ENCODE measurements around the gene PLCXD1.

PLCXD1 gene

DNA sequence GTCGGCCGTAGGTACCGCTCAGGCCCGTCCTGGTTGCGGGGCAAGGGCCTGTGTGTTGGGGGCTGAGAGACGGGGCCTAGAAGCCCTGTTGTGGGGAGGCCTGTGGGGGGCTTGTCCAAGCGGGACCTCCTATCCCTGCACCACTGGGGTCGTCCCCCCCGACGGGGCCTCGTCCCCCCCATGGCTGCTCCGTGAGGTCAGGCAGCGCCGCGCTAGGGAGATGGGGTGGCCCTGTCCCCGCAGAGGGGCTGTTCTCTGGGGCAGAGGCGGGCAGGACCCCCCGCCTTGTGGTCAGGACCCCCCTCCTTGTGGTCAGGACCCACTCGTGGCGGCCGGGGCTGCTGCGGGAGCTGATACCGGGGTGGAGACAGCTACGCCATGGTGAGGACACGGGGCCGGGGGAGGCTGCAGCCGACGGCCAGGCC is 49.6 kb downstream of the PLCXD1 start:
- Mint-ChIP-seq H3K9me3 (peaks cover 10% of the 10 kb centered on the region), H3K36me3 (ENCODE audit: low read depth) (peaks cover 11% of the 10 kb centered on the region), H3K27ac (no peak overlapping the region), H3K27me3 (ENCODE audit: low read depth, poor library complexity) (peaks cover 3% of the 10 kb centered on the region), H3K4me3 (no peak overlapping the region), H3K4me1 (peaks cover 5% of the 10 kb centered on the region)
- TF ChIP-seq CTCF (IDR thresholded peaks at IDR 0.05): no peak
- DNase-seq: no peak

DNA sequence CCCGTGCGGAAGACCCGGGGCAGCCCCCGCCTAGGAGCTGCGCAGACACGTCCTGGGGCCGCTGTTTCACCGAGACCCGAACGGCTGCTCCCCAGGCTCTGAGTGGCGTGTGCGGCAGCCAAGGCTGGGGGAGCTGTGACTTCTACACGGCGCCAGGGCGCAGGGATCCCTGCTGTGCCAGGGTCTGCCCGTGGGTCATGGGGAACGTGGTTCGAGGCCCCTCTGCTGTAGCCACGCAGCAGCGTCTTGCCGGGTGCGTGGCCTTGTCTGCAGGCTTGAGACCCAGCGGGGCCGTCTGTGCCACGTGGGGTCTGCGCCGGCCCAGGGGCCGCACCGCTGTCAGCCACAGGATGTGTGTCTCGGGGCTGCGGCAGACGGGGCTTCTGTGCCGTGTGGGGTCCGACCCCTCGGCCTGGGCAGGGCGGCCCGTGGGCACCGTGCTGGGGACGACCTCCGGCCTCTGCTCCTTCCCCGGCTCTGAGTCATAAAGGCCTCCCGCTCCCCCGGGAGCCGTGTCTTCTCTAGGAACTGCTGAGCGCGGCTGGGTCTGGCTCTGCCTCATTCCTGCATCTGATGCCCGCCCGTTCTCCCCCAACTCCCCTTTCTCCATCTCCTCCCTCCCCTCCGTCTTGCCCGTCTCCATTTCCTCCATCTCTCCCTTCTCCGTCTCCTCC is 50.1 kb downstream of the PLCXD1 start:
- H3K36me3 Mint-ChIP-seq (ENCODE audit: low read depth): peaks cover 17% of the 10 kb centered on the region
- peaks cover 13% of the 10 kb centered on the region for H3K9me3 Mint-ChIP-seq
- peak overlapping the region; percentile 61 for H3K27ac Mint-ChIP-seq
- H3K4me3 Mint-ChIP-seq: no peak overlapping the region
- TF ChIP-seq CTCF (IDR thresholded peaks at IDR 0.05): no peak
- H3K4me1 Mint-ChIP-seq: no peaks in the 10 kb centered on the region
- peaks cover 3% of the 10 kb centered on the region for H3K27me3 Mint-ChIP-seq (ENCODE audit: low read depth, poor library complexity)
- peak; percentile 40 for DNase-seq

DNA sequence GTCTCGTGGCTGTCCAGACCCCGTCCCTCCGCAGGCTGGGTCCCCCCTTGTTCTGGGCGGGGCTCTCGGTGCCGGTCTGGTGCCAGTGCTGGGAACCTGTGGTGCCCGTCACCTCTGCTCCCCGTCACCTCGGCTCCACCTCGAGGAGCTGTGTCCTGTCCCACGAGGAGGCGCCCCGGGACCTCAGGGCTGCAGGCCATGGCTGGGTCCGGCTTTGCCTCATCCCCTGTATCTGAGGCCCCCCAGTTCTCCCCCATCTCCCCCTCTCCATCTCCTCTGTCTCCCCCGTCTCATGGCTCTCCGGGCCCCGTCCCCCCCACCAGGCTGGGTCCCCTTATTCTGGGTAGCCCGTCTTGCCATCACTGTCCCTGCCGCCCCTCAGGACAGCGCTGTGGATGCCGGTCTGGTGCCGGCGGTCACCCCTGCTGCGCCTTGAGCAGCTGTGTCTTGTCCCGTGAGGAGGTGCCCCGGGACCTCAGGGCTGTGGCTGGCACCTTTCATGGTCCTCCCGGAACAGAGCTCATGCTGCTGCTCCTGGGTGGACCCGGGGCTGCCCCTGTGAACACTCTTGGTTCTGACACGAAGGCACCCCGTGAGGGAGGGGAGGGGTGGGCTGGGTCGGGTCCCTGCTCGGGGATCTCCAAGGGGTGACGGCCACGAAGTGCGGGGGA is 50.8 kb downstream of the PLCXD1 start:
- Mint-ChIP-seq H3K27ac (no peak overlapping the region), H3K4me1 (no peaks in the 10 kb centered on the region), H3K4me3 (no peak overlapping the region), H3K36me3 (ENCODE audit: low read depth) (peaks cover 23% of the 10 kb centered on the region), H3K9me3 (peaks cover 19% of the 10 kb centered on the region), H3K27me3 (ENCODE audit: low read depth, poor library complexity) (peaks cover 3% of the 10 kb centered on the region)
- TF ChIP-seq CTCF (IDR thresholded peaks at IDR 0.05): no peak
- no peak for DNase-seq

- Mint-ChIP-seq H3K27me3 (ENCODE audit: low read depth, poor library complexity) (peaks cover 5% of the 10 kb centered on the region), H3K4me1 (no peaks in the 10 kb centered on the region), H3K36me3 (ENCODE audit: low read depth) (peaks cover 29% of the 10 kb centered on the region), H3K27ac (no peak overlapping the region), H3K9me3 (peaks cover 24% of the 10 kb centered on the region), H3K4me3 (no peak overlapping the region)
- TF ChIP-seq CTCF (IDR thresholded peaks at IDR 0.05): no peak
- DNase-seq: no peak
Observed at GRCh38 chrX:332496-332860, 51.3 kb downstream of the PLCXD1 start.

DNA sequence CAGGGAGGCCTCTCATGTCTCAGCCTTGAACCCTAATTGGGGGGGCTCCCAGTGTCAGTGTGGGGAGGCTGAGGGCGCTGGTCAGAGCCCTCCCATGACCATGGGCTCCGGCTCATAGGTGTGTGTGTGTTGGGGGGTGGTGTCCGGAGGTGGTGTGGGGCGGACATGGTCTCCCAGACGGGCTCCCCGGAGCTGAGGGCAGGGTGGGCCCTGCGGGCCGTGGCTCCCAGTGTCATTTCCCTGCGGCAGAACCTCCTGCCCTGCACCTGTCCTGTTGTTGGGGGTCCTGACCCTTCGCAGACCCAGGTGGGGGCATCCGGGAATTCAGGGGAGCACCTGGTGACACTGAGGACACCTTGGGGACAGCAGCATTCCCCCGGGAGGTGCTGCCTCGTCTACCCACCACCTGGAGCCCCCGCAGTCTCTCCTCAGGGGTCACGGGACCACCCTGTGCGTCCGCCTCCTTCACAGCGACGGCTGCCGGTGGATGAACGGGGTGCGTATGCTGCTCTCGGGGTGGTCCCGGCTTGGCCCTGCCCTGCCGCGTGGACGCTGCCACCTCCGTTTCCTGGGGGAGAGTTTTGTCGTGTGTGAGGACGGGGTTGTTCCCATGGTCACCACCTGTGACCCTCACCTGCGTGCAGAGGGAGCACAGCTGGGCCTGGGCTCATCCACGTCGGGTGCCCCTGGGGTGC is 51.9 kb downstream of the PLCXD1 start:
- Mint-ChIP-seq H3K4me3 (no peak overlapping the region), H3K36me3 (ENCODE audit: low read depth) (peaks cover 35% of the 10 kb centered on the region), H3K27me3 (ENCODE audit: low read depth, poor library complexity) (peaks cover 5% of the 10 kb centered on the region), H3K9me3 (peaks cover 30% of the 10 kb centered on the region), H3K27ac (no peak overlapping the region), H3K4me1 (no peaks in the 10 kb centered on the region)
- no peak for TF ChIP-seq CTCF (IDR thresholded peaks at IDR 0.05)
- no peak for DNase-seq

All from nephron progenitor cell (in vitro differentiated cells).